Neural cell (in vitro differentiated cells): ENCODE results near the gene LRMDA. TPM values are rescaled to one million over a fixed set of nuclear protein-coding genes. Genes with fewer than 3 reads are reported as not detected.

ENCODE experiments used
- H2AFZ ChIP-seq: fragments of 200-600, 300-800 bp; sonication (generic), shearing (Covaris generic); 2 replicates; pipeline ENCODE4 v1.6.0; 2014; ENCODE audit warnings: low read depth, mild to moderate bottlenecking, antibody characterized with exemption, low read length, moderate library complexity
- H3F3A ChIP-seq: fragments of 200-600 bp; shearing (Covaris generic); 2 replicates; pipeline ENCODE4 v1.6.1; 2016; ENCODE audit warnings: mild to moderate bottlenecking, moderate library complexity, mixed read lengths, antibody characterized with exemption, low read length; ENCODE audit not compliant: insufficient read depth, poor library complexity, severe bottlenecking
- H3K27ac ChIP-seq: fragments of 200-600, 300-800 bp; sonication (generic), shearing (Covaris generic); 2 replicates; pipeline ENCODE4 v1.5.1; 2014; ENCODE audit warnings: mild to moderate bottlenecking, low read length, moderate library complexity
- H3K27me3 ChIP-seq: fragments of 300-800, 200-600 bp; sonication (generic), shearing (Covaris generic); 2 replicates; pipeline ENCODE4 v1.6.0; 2014; ENCODE audit warnings: mild to moderate bottlenecking, low read depth, low read length, moderate library complexity; ENCODE audit not compliant: insufficient read depth
- H3K36me3 ChIP-seq: fragments of 300-800, 200-600 bp; sonication (generic), shearing (Covaris generic); 2 replicates; pipeline ENCODE4 v1.5.1; 2014; ENCODE audit warnings: mild to moderate bottlenecking, antibody characterized with exemption, low read length, moderate library complexity; ENCODE audit not compliant: insufficient read depth
- H3K4me2 ChIP-seq: fragments of 300-800, 200-600 bp; sonication (generic), shearing (Covaris generic); 2 replicates; pipeline ENCODE4 v1.6.0; 2014; ENCODE audit warnings: mild to moderate bottlenecking, low read length
- H3K4me3 ChIP-seq: fragments of 300-800, 200-600 bp; sonication (generic), shearing (Covaris generic); 2 replicates; pipeline ENCODE4 v1.5.1; 2014; ENCODE audit warnings: mild to moderate bottlenecking, low read length, moderate library complexity
- H3K79me2 ChIP-seq: fragments of 200-600 bp; shearing (Covaris generic); replicated peaks from 2 replicates; pipeline ENCODE4 v1.6.0; 2014; ENCODE audit warnings: mild to moderate bottlenecking, low read length, moderate library complexity; ENCODE audit not compliant: insufficient read depth
- H3K9ac ChIP-seq: fragments of 300-800, 200-600 bp; sonication (generic), shearing (Covaris generic); 2 replicates; pipeline ENCODE4 v1.6.1; 2016; ENCODE audit warnings: mild to moderate bottlenecking, low read length, mixed read lengths
- H3K9me2 ChIP-seq: fragments of 200-600 bp; shearing (Covaris generic); 2 replicates; pipeline ENCODE4 v1.6.1; 2016; ENCODE audit warnings: mild to moderate bottlenecking, low read length, mixed read lengths; ENCODE audit not compliant: insufficient read depth
- H3K9me3 ChIP-seq: fragments of 200-600, 300-800 bp; sonication (generic), shearing (Covaris generic); 2 replicates; pipeline ENCODE4 v1.6.1; 2016; ENCODE audit warnings: mild to moderate bottlenecking, mixed run types, low read length, moderate library complexity, mixed read lengths
- H4K20me1 ChIP-seq: fragments of 200-600 bp; shearing (Covaris generic); 2 replicates; pipeline ENCODE4 v1.6.1; 2016; ENCODE audit warnings: mild to moderate bottlenecking, mixed run types; ENCODE audit not compliant: insufficient read depth
- CTCF ChIP-seq: fragments of 450-650 bp; IDR thresholded peaks from 2 replicates; pipeline ENCODE4 v1.5.1; 2014; ENCODE audit warnings: antibody characterized with exemption, mild to moderate bottlenecking, moderate library complexity; ENCODE audit not compliant: poor library complexity, severe bottlenecking
- EP300 ChIP-seq: fragments of 450-650 bp; conservative IDR thresholded peaks from 2 replicates; pipeline ENCODE4 v1.6.1; 2014; ENCODE audit warnings: antibody characterized with exemption, mild to moderate bottlenecking, moderate library complexity; ENCODE audit not compliant: poor library complexity, severe bottlenecking
- EZH2 ChIP-seq: fragments of 200-600, 300-800 bp; shearing (Covaris generic), sonication (generic); IDR thresholded peaks from 2 replicates; pipeline ENCODE4 v1.6.1; 2014; ENCODE audit warnings: antibody characterized with exemption, low read length, borderline replicate concordance, mild to moderate bottlenecking; ENCODE audit not compliant: insufficient read depth, poor library complexity, severe bottlenecking
- MXI1 ChIP-seq: fragments of 450-650 bp; conservative IDR thresholded peaks from 2 replicates; pipeline ENCODE4 v1.6.1; 2014; ENCODE audit warnings: antibody characterized with exemption, mild to moderate bottlenecking; ENCODE audit not compliant: poor library complexity, severe bottlenecking
- POLR2AphosphoS5 ChIP-seq: IDR thresholded peaks from 2 replicates; pipeline ENCODE4 v1.6.1; 2012
- RAD21 ChIP-seq: fragments of 450-650 bp; conservative IDR thresholded peaks from 2 replicates; pipeline ENCODE4 v1.6.1; 2014; ENCODE audit warnings: antibody characterized with exemption, mild to moderate bottlenecking, moderate library complexity
- REST ChIP-seq: IDR thresholded peaks from 2 replicates; pipeline ENCODE4 v1.6.1; 2012; ENCODE audit warnings: borderline replicate concordance
- SMC3 ChIP-seq: fragments of 450-650 bp; conservative IDR thresholded peaks from 2 replicates; pipeline ENCODE4 v1.6.1; 2014; ENCODE audit warnings: antibody characterized with exemption, mild to moderate bottlenecking, moderate library complexity; ENCODE audit not compliant: poor library complexity
- TAF1 ChIP-seq: IDR thresholded peaks from 2 replicates; pipeline ENCODE4 v1.6.1; 2012; ENCODE audit warnings: low read depth
- polyA plus RNA-seq: library from polyadenylated mRNA; depleted of rRNA; stranded (reverse); fragments of >200 nt; gene quantifications from 2 replicates; pipeline ENCODE4 v1.2.3, GENCODE V29; 2014

LRMDA gene
- polyA plus RNA-seq, 1 donor from 2014 or later = 5.6 TPM

- H3K36me3 ChIP-seq = no peaks in the 10 kb centered on the region
- no peaks in the 10 kb centered on the region for H3K27me3 ChIP-seq
- H3K9me2 ChIP-seq = no peaks in the 10 kb centered on the region
- H2AFZ ChIP-seq = no peak overlapping the region
- H3K79me2 ChIP-seq = no peaks in the 10 kb centered on the region
- H3K27ac ChIP-seq = no peak overlapping the region
- no peak overlapping the region for H3K4me3 ChIP-seq
- no peak overlapping the region for H3K9ac ChIP-seq
- H3K9me3 ChIP-seq = no peaks in the 10 kb centered on the region
- no peaks in the 10 kb centered on the region for H4K20me1 ChIP-seq
- TF ChIP-seq REST (no peak), POLR2AphosphoS5 (no peak), TAF1 (no peak), EZH2 (no peak), RAD21 (no peak), EP300 (no peak), CTCF (no peak), SMC3 (no peak), MXI1 (no peak)
- no peaks in the 10 kb centered on the region for H3F3A ChIP-seq
- H3K4me2 ChIP-seq = no peak overlapping the region
Observed at GRCh38 chr10:75630746-75631145, 199.3 kb downstream of the LRMDA start.

GRCh38 chr10:75632805-75633462, 201.5 kb downstream of the LRMDA start:
- Histone ChIP-seq H3F3A (no peaks in the 10 kb centered on the region), H4K20me1 (no peaks in the 10 kb centered on the region), H3K27me3 (no peaks in the 10 kb centered on the region), H3K79me2 (no peaks in the 10 kb centered on the region), H3K4me2 (no peak overlapping the region), H3K9me3 (no peaks in the 10 kb centered on the region), H2AFZ (no peak overlapping the region), H3K27ac (no peak overlapping the region), H3K36me3 (no peaks in the 10 kb centered on the region), H3K4me3 (no peak overlapping the region), H3K9ac (no peak overlapping the region), H3K9me2 (no peaks in the 10 kb centered on the region)
- TF ChIP-seq RAD21 = no peak
- no peak for TF ChIP-seq MXI1
- no peak for TF ChIP-seq TAF1
- TF ChIP-seq EP300 = no peak
- TF ChIP-seq REST = no peak
- TF ChIP-seq SMC3 = no peak
- no peak for TF ChIP-seq CTCF
- TF ChIP-seq POLR2AphosphoS5 = no peak
- no peak for TF ChIP-seq EZH2
